ENCODE measurements around the gene HMCN1. TPM values are rescaled to one million over a fixed set of nuclear protein-coding genes. Genes with fewer than 3 reads are reported as not detected.

The HMCN1 gene
- total RNA-seq, 1 donor from 2014 or later: 22.2 TPM

GRCh38 chr1:185956881-185957280, 222.7 kb downstream of the HMCN1 start:
- peaks cover 10% of the 10 kb centered on the region for H3K4me1 Mint-ChIP-seq (ENCODE audit: unreplicated experiment)
- no peak overlapping the region for H3K4me3 Mint-ChIP-seq (ENCODE audit: unreplicated experiment)
- peaks cover 2% of the 10 kb centered on the region for H3K27me3 Mint-ChIP-seq (ENCODE audit: unreplicated experiment)
- no peaks in the 10 kb centered on the region for H3K36me3 Mint-ChIP-seq (ENCODE audit: low read depth, unreplicated experiment)
- H3K9me3 Mint-ChIP-seq (ENCODE audit: unreplicated experiment): no peaks in the 10 kb centered on the region
- no peak for TF ChIP-seq CTCF (IDR thresholded peaks at IDR 0.05; ENCODE audit: unreplicated experiment)
- DNase-seq (ENCODE audit: low spot score): no peak
- no peak overlapping the region for H3K27ac Mint-ChIP-seq (ENCODE audit: unreplicated experiment)

GRCh38 chr1:185957441-185958363, 223.5 kb downstream of the HMCN1 start:
- TF ChIP-seq CTCF (IDR thresholded peaks at IDR 0.05; ENCODE audit: unreplicated experiment): no peak
- no peaks in the 10 kb centered on the region for H3K36me3 Mint-ChIP-seq (ENCODE audit: low read depth, unreplicated experiment)
- DNase-seq (ENCODE audit: low spot score): no peak
- H3K9me3 Mint-ChIP-seq (ENCODE audit: unreplicated experiment): no peaks in the 10 kb centered on the region
- H3K27ac Mint-ChIP-seq (ENCODE audit: unreplicated experiment): no peak overlapping the region
- H3K4me1 Mint-ChIP-seq (ENCODE audit: unreplicated experiment): peaks cover 10% of the 10 kb centered on the region
- no peak overlapping the region for H3K4me3 Mint-ChIP-seq (ENCODE audit: unreplicated experiment)
- H3K27me3 Mint-ChIP-seq (ENCODE audit: unreplicated experiment): peaks cover 2% of the 10 kb centered on the region

GRCh38 chr1:185960422-185961321, 226.5 kb downstream of the HMCN1 start:
- TF ChIP-seq CTCF (IDR thresholded peaks at IDR 0.05; ENCODE audit: unreplicated experiment): no peak
- Mint-ChIP-seq H3K4me1 (ENCODE audit: unreplicated experiment) (peaks cover 24% of the 10 kb centered on the region), H3K27ac (ENCODE audit: unreplicated experiment) (no peak overlapping the region), H3K36me3 (ENCODE audit: low read depth, unreplicated experiment) (no peaks in the 10 kb centered on the region), H3K27me3 (ENCODE audit: unreplicated experiment) (peaks cover 2% of the 10 kb centered on the region), H3K4me3 (ENCODE audit: unreplicated experiment) (no peak overlapping the region), H3K9me3 (ENCODE audit: unreplicated experiment) (no peaks in the 10 kb centered on the region)
- DNase-seq (ENCODE audit: low spot score): no peak

- no peaks in the 10 kb centered on the region for H3K36me3 Mint-ChIP-seq (ENCODE audit: low read depth, unreplicated experiment)
- peaks cover 29% of the 10 kb centered on the region for H3K4me1 Mint-ChIP-seq (ENCODE audit: unreplicated experiment)
- no peak for TF ChIP-seq CTCF (IDR thresholded peaks at IDR 0.05; ENCODE audit: unreplicated experiment)
- H3K9me3 Mint-ChIP-seq (ENCODE audit: unreplicated experiment): no peaks in the 10 kb centered on the region
- H3K27me3 Mint-ChIP-seq (ENCODE audit: unreplicated experiment): peaks cover 2% of the 10 kb centered on the region
- DNase-seq (ENCODE audit: low spot score): no peak
- H3K27ac Mint-ChIP-seq (ENCODE audit: unreplicated experiment): no peak overlapping the region
- H3K4me3 Mint-ChIP-seq (ENCODE audit: unreplicated experiment): no peak overlapping the region
These were observed 227.5 kb downstream of the HMCN1 start for GRCh38 chr1:185961664-185962063.

All from endothelial cell (in vitro differentiated cells).